C4-2B (cell line): Measurements from ENCODE around the gene PTX4.

Experiments used
- CTCF ChIP-seq: fragments of 450-650 bp; conservative IDR thresholded peaks from 2 replicates; pipeline ENCODE4 v1.5.1; 2017; ENCODE audit warnings: mild to moderate bottlenecking
- ZFX ChIP-seq: fragments of 450-650 bp; IDR thresholded peaks from 2 replicates; pipeline ENCODE4 v1.6.1; 2017

- TF ChIP-seq CTCF (no peak), ZFX (no peak)
Observed at GRCh38 chr16:1458977-1459341, 29.8 kb downstream of the PTX4 start.
